ENCODE results near the gene CAMTA1. TPM values are rescaled to one million over a fixed set of nuclear protein-coding genes. Genes with fewer than 3 reads are reported as not detected.

CAMTA1 gene
- total and polyA plus RNA-seq, 8 donors, result 13.0 to 54.2 (median 23.6) TPM

DNA sequence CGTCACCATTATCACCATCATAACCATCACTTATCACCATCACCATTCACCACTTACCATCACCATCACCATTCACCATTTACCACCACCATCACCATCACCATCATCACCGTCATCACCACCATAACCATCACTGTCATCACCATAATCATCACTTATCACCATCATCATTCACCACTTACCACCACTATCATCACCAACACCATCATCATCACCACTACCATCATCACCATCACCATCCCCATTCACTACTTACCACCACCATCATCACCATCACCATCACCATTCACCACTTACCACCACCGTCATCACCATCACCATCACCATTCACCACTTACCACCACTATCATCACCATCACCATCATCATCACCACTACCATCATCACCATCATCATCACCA lies 151.8 kb downstream of the CAMTA1 start:
- no peaks in the 10 kb centered on the region for H3K36me3 ChIP-seq
- peaks cover 0 to 5% (median 0%) of the 10 kb centered on the region in 4 donors for H3K27me3 ChIP-seq
- ATAC-seq (no peak), FAIRE-seq (no peak), DNase-seq (no peak)
- WGBS, 2 donors, result 79 to 81% methylated on average over 3 of the region's 3 CpGs
- no peak overlapping the region for H3K4me3 ChIP-seq
- no peaks in the 10 kb centered on the region for H3K9me3 ChIP-seq
- H3K4me1 ChIP-seq, result no peaks in the 10 kb centered on the region
- intact Hi-C loops (cut with DNase I), result no loop called here
- H3K27ac ChIP-seq, result no peak overlapping the region
- TF ChIP-seq, protein P1, sequence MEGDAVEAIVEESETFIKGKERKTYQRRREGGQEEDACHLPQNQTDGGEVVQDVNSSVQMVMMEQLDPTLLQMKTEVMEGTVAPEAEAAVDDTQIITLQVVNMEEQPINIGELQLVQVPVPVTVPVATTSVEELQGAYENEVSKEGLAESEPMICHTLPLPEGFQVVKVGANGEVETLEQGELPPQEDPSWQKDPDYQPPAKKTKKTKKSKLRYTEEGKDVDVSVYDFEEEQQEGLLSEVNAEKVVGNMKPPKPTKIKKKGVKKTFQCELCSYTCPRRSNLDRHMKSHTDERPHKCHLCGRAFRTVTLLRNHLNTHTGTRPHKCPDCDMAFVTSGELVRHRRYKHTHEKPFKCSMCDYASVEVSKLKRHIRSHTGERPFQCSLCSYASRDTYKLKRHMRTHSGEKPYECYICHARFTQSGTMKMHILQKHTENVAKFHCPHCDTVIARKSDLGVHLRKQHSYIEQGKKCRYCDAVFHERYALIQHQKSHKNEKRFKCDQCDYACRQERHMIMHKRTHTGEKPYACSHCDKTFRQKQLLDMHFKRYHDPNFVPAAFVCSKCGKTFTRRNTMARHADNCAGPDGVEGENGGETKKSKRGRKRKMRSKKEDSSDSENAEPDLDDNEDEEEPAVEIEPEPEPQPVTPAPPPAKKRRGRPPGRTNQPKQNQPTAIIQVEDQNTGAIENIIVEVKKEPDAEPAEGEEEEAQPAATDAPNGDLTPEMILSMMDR (IDR thresholded peaks at IDR 0.05), result no peak

DNA sequence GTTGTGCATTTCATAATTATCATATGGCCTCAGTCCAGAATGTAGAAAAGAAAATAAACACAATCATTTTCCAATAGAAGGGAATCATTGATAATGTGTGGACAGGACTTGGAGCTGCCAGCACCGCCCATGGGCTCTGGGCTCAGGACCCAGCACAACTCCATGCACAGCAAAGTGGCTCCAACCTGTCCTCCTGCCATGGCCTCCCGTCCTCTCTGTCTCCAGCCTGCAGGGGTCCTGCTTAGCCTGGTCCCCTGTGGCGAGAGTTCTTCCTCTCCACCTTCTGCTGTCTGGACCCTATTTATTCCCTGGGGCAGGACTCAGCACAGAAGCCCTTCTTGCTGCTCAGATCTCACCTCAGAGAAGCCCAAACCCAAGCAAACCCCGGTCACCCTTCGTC lies 154.1 kb downstream of the CAMTA1 start:
- FAIRE-seq (no peak), ATAC-seq (no peak), DNase-seq (no peak)
- no peaks in the 10 kb centered on the region for H3K36me3 ChIP-seq
- TF ChIP-seq, protein P1 (IDR thresholded peaks at IDR 0.05), result no peak
- H3K9me3 ChIP-seq, result no peaks in the 10 kb centered on the region
- intact Hi-C loops (cut with DNase I), result no loop called here
- H3K4me1 ChIP-seq, result no peaks in the 10 kb centered on the region
- no peak overlapping the region for H3K4me3 ChIP-seq
- no peak overlapping the region for H3K27ac ChIP-seq
- peaks cover 0 to 2% (median 0%) of the 10 kb centered on the region in 4 donors for H3K27me3 ChIP-seq
- WGBS, 2 donors, result 78 to 79% methylated on average over 5 of the region's 5 CpGs

DNA sequence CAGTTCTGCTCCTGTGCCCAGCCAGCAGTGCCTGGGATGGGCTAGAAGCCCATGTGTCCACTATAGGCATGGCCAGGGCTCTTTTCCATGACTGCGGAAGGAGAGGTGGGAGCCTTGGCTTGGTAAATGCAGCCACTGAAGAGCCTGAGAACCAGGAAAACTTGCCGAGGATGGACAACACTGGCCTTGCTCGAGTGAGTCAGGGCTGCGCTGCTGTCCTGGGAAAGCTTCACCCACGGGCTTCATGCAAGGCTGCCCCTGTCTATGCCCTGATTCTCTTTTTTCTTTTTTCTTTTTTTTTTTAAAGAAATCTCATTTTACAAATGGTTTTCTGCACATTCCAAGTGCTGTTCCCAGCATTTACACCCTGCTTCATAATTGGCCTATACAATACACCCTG lies 156.5 kb downstream of the CAMTA1 start:
- no peak for DNase-seq
- FAIRE-seq, result no peak
- 87 to 94% methylated on average over 5 of the region's 5 CpGs for WGBS, 2 donors

DNA sequence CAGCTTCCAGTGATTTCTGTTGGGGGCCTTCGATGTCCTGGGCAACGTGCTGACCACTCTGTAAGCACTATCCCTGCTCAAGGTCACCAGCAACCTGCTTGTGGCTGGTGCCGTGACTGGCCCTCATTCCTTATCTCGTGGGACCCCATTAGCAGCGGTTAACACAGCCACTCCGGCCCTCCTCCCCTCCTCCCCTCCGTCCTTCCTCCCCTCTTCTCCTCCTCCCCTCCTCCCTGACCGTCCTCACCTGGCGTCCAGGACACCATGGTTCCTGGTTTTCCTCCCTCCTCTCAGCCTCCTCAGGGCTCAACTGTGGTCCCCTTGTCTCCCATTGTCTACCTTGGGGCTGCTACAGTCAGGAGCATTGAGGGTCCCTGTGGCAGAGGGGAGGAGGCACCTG lies 157.7 kb downstream of the CAMTA1 start:
- ATAC-seq, result no peak
- DNase-seq, result no peak
- Histone ChIP-seq H3K27me3 (no peaks in the 10 kb centered on the region), H3K27ac (no peak overlapping the region), H3K36me3 (no peaks in the 10 kb centered on the region), H3K4me1 (no peaks in the 10 kb centered on the region), H3K9me3 (no peaks in the 10 kb centered on the region), H3K4me3 (no peak overlapping the region)
- intact Hi-C loops (cut with DNase I), result no loop called here
- FAIRE-seq, result no peak
- 38 to 48% methylated on average over 8 to 9 of the region's 9 CpGs for WGBS, 2 donors
- TF ChIP-seq, protein P1 (IDR thresholded peaks at IDR 0.05), result no peak

More for the DNA sequence above, 156.5 kb downstream of the CAMTA1 start:
- Histone ChIP-seq H3K27me3 (no peaks in the 10 kb centered on the region), H3K4me3 (no peak overlapping the region), H3K9me3 (no peaks in the 10 kb centered on the region), H3K4me1 (no peaks in the 10 kb centered on the region), H3K36me3 (no peaks in the 10 kb centered on the region), H3K27ac (no peak overlapping the region)
- TF ChIP-seq, protein P1 (IDR thresholded peaks at IDR 0.05), result no peak
- ATAC-seq, result no peak
- intact Hi-C loops (cut with DNase I), result no loop called here

DNA sequence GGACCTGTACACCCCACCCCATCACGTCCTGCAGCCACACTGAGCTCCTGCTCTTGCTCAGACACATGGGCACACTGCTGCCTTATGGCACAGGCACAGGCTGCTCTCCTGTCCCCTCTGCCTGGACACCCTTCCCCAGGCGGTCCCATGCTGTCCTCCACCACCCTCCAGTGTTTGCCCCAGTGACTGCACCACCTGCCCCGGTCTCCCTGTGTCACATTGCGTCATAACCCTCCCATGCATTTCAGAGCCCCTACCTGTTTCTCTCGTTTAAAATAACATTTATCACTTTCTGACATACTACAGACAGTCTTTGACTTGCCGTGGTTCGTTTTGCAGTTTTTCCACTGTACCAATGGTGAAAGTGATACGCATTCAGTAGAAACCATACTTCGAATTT lies 159.2 kb downstream of the CAMTA1 start:
- no peaks in the 10 kb centered on the region for H3K9me3 ChIP-seq
- WGBS, 2 donors, result 56 to 72% methylated on average over 9 of the region's 9 CpGs
- TF ChIP-seq, protein P1 (IDR thresholded peaks at IDR 0.05), result no peak
- DNase-seq, result no peak
- H3K36me3 ChIP-seq, result no peaks in the 10 kb centered on the region
- H3K27ac ChIP-seq, result no peak overlapping the region
- no peaks in the 10 kb centered on the region for H3K4me1 ChIP-seq
- FAIRE-seq, result no peak
- intact Hi-C loops (cut with DNase I), result no loop called here
- no peak for ATAC-seq
- no peaks in the 10 kb centered on the region for H3K27me3 ChIP-seq
- no peak overlapping the region for H3K4me3 ChIP-seq
